ENCODE measurements around the gene HMCN1.

DNA sequence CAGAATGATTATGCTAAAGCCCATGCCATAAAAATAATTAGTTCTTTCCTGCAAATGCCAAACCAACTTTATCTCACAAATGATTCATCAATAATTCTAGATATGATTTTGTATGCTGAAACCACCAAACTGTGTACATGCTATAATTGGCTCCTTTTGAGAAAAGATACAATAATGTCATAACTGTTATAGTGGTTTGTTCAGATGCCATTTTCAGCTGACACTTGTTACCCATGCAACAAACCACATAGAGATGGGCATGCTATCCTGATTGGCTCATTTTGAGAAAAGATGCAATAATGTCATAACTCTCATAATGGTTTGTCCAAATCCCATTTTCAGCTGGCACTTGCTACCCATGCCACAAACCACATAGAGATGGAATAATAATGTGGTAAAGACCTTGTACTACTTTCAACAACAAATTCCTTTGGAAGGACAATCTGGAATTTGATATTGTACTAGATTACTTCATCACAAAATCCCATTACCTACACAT, 357.1 kb downstream of the HMCN1 start:
- TF ChIP-seq, protein P1, sequence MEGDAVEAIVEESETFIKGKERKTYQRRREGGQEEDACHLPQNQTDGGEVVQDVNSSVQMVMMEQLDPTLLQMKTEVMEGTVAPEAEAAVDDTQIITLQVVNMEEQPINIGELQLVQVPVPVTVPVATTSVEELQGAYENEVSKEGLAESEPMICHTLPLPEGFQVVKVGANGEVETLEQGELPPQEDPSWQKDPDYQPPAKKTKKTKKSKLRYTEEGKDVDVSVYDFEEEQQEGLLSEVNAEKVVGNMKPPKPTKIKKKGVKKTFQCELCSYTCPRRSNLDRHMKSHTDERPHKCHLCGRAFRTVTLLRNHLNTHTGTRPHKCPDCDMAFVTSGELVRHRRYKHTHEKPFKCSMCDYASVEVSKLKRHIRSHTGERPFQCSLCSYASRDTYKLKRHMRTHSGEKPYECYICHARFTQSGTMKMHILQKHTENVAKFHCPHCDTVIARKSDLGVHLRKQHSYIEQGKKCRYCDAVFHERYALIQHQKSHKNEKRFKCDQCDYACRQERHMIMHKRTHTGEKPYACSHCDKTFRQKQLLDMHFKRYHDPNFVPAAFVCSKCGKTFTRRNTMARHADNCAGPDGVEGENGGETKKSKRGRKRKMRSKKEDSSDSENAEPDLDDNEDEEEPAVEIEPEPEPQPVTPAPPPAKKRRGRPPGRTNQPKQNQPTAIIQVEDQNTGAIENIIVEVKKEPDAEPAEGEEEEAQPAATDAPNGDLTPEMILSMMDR (IDR thresholded peaks at IDR 0.05): no peak
- TF ChIP-seq EP300 (IDR thresholded peaks at IDR 0.05) (no peak), POLR2A (IDR thresholded peaks at IDR 0.05; ENCODE audit: low read depth) (no peak), POLR2AphosphoS5 (IDR thresholded peaks at IDR 0.05) (no peak)

Measured in esophagus muscularis mucosa (tissue), 4 donors.